HepG2 (cell line): ENCODE data around the gene TACC2. TPM values are rescaled to one million over a fixed set of nuclear protein-coding genes. Genes with fewer than 3 reads are reported as not detected.
"Not testable (repeated sequence)": the region's sequence is repeated elsewhere in the genome, so short reads cannot be mapped to it uniquely, and the experiment has no call there.

Experiments
- ATAC-seq: fragments of 200-7000 bp; cut with Tn5 transposase; 3 replicates; pipeline ENCODE4 v1.9.1; 2020; ENCODE audit warnings: mild to moderate bottlenecking, moderate library complexity
- BruUV-seq: library from RNA; stranded (reverse); fragments of 400-500 nt; replicated peaks from 2 replicates; lab custom pipeline; 2021; lab: Mats Ljungman, UMichigan
- CTCF ChIA-PET: fragments of 300-600 bp; formaldehyde crosslinking; extraction: SDS; loops from one replicate; lab custom pipeline; 2021; ENCODE audit warnings: low total read pairs, inconsistent platforms, low intra/inter-chr PET ratio; lab: Yijun Ruan, JAX
- POLR2A ChIA-PET: fragments of 350-600 bp; sonication (Branson Sonifier 250); formaldehyde crosslinking; loops from one replicate; lab custom pipeline; 2020; ENCODE audit warnings: antibody characterized with exemption, inconsistent platforms; lab: Yijun Ruan, JAX
- DNase-seq: peaks from one replicate; pipeline ENCODE4 v3.0.0-alpha.2; 2015; ENCODE audit warnings: low spot score
- FAIRE-seq: peaks from 3 replicates; lab custom pipeline; 2011; peaks lifted over from hg19 to GRCh38; lab: Jason Lieb, UNC
- H2AFZ ChIP-seq: one replicate; pipeline ENCODE4 v1.6.1; 2011; ENCODE audit warnings: low read length, inconsistent platforms
- H3K27ac ChIP-seq: fragments of 300-600 bp; 3 replicates; pipeline ENCODE4 v1.8.0; 2011; ENCODE audit warnings: mixed run types, mild to moderate bottlenecking, mixed read lengths, low read length, inconsistent platforms; ENCODE audit not compliant: insufficient read depth; ENCODE audit errors: extremely low read length
- H3K27me3 ChIP-seq, 2 experiments: fragments of 200-600 bp in 1 of 2; 2 replicates in 1 of 2; 3 replicates in 1 of 2; pipeline versions ENCODE4 v1.6.0 to v1.8.0; 2011; ENCODE audit warnings: low read length in 2 of 2, mild to moderate bottlenecking in 2 of 2, moderate library complexity in 2 of 2, inconsistent platforms in 1 of 2; ENCODE audit not compliant: insufficient read depth in 2 of 2, control insufficient read depth in 1 of 2
- H3K36me3 ChIP-seq, 2 experiments: fragments of 200-600 bp in 1 of 2; replicated peaks in 1 of 2; 2 replicates in 1 of 2; 3 replicates in 1 of 2; pipeline versions ENCODE4 v1.5.1 to v1.8.0; 2011; ENCODE audit warnings: low read length in 2 of 2, inconsistent platforms in 1 of 2; ENCODE audit not compliant: insufficient read depth in 2 of 2, control insufficient read depth in 1 of 2
- H3K4me1 ChIP-seq: 2 replicates; pipeline ENCODE4 v1.5.1; 2012; ENCODE audit warnings: low read length, inconsistent platforms; ENCODE audit not compliant: insufficient read depth
- H3K4me2 ChIP-seq: 2 replicates; pipeline ENCODE4 v1.6.0; 2011; ENCODE audit warnings: low read depth, low read length, inconsistent platforms
- H3K4me3 ChIP-seq, 3 experiments: fragments of 200-600 bp in 1 of 3; sonication (generic), shearing (Covaris generic) in 1 of 3; replicated peaks in 1 of 3; 2 replicates each; pipeline ENCODE4 v1.5.1; 2011 to 2016; ENCODE audit warnings: low read length in 3 of 3, inconsistent platforms in 2 of 3, low read depth in 2 of 3, mild to moderate bottlenecking in 2 of 3, control low read depth in 1 of 3, mixed read lengths in 1 of 3; ENCODE audit not compliant: insufficient read depth in 1 of 3
- H3K79me2 ChIP-seq: one replicate; pipeline ENCODE4 v1.6.1; 2011; ENCODE audit warnings: low read length, inconsistent platforms; ENCODE audit not compliant: insufficient read depth
- H3K9ac ChIP-seq: 2 replicates; pipeline ENCODE4 v1.6.0; 2011; ENCODE audit warnings: mild to moderate bottlenecking, low read depth, low read length, inconsistent platforms; ENCODE audit not compliant: insufficient read depth
- H3K9me3 ChIP-seq: 2 replicates; pipeline ENCODE4 v1.5.1; 2012; ENCODE audit warnings: mild to moderate bottlenecking, low read length
- H4K20me1 ChIP-seq: 2 replicates; pipeline ENCODE4 v1.6.0; 2011; ENCODE audit warnings: inconsistent platforms, mild to moderate bottlenecking, low read length, moderate library complexity; ENCODE audit not compliant: insufficient read depth
- ZBTB38 ChIP-seq: sonication (generic); formaldehyde crosslinking; IDR thresholded peaks from 2 replicates; pipeline ENCODE4 v1.5.1; 2020; ENCODE audit warnings: mild to moderate bottlenecking, missing genetic modification reagents
- ZMAT3 ChIP-seq: sonication (generic); formaldehyde crosslinking; conservative IDR thresholded peaks from 2 replicates; pipeline ENCODE4 v1.7.0; 2021; ENCODE audit warnings: missing genetic modification reagents
- ZNF431 ChIP-seq: sonication (generic); formaldehyde crosslinking; IDR thresholded peaks from 2 replicates; pipeline ENCODE4 v1.9.0; 2022; ENCODE audit warnings: missing genetic modification reagents, low read depth, mild to moderate bottlenecking, borderline replicate concordance
- WGBS: methylation state at CpG from one replicate; pipeline ENCODE4 v1.1.6; 2017; ENCODE audit warnings: low lambda C conversion rate; 5-methylcytosine and 5-hydroxymethylcytosine counted together
- in situ Hi-C: cut with HindIII; loops from 2 replicates; pipeline ENCODE4 v1.10.0; 2017; ENCODE audit warnings: low pct_unique_long_range_greater_than_20kb; ENCODE audit not compliant: extremely low pct_ligation_motif_present
- intact Hi-C: fragments of 100-400 bp; cut with micrococcal nuclease; formaldehyde crosslinking; loops from one replicate; pipeline ENCODE4 v1.10.0; 2022; ENCODE audit not compliant: unreplicated experiment
- polyA plus RNA-seq, 8 experiments: library from polyadenylated mRNA; depleted of rRNA in 3 of 8; stranded (reverse) in 7 of 8; unstranded in 1 of 8; fragments of >200 nt; fragmentation: Illumina TruSeq in 4 of 8; extraction: Trizol in 4 of 8; gene quantifications; 2 replicates each; pipeline versions ENCODE4 v1.2.1 to v1.2.3, GENCODE V29; 2011 to 2016; ENCODE audit warnings: low read depth in 4 of 8, missing spikeins in 1 of 8, mixed read lengths in 1 of 8; ENCODE audit not compliant: insufficient read depth in 1 of 8
- total RNA-seq, 5 experiments: library from RNA; depleted of rRNA; stranded (reverse); fragments of >200 nt; fragmentation: Illumina TruSeq; extraction: Trizol; gene quantifications; 2 replicates each; pipeline ENCODE4 v1.2.3, GENCODE V29; 2016; ENCODE audit warnings: low read depth in 1 of 5
- TF ChIP-seq, protein P1 (sequence below): sonication (generic); formaldehyde crosslinking; IDR thresholded peaks from 2 replicates; pipeline ENCODE4 v1.9.0; 2021; ENCODE audit warnings: mild to moderate bottlenecking, missing genetic modification reagents
- TF ChIP-seq, protein P2 (sequence below): sonication (generic); formaldehyde crosslinking; IDR thresholded peaks from 2 replicates; pipeline ENCODE4 v1.5.1; 2020; ENCODE audit warnings: mild to moderate bottlenecking, missing genetic modification reagents, moderate library complexity

Gene TACC2
- total and polyA plus RNA-seq, 2 of the 13 experiments (the other 11 are each of a cell fraction or from before 2014, with no cell fraction given) = 11.8 to 16.0 TPM

DNA sequence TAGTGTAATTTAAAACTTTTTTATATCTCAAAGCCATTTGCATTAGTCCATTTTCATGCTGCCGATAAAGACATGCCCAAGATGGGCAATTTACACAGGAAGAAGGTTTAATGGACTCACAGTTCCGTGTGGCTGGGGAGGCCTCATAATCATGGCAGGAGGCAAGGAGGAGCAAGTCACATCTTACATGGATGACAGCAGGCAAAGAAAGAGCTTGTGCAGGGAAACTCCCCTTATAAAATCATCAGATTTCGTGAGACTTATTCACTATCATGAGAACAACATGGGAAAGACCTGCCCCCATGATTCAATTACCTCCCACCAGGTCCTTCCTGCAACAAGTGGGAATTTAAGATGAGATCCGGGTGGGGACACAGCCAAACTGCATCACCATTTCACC lies 2.8 kb downstream of the TACC2 start:
- TF ChIP-seq ZNF431 (CRISPR knock-in tag) = peak; percentile 90
- in situ Hi-C loops = not testable (repeated sequence)

DNA sequence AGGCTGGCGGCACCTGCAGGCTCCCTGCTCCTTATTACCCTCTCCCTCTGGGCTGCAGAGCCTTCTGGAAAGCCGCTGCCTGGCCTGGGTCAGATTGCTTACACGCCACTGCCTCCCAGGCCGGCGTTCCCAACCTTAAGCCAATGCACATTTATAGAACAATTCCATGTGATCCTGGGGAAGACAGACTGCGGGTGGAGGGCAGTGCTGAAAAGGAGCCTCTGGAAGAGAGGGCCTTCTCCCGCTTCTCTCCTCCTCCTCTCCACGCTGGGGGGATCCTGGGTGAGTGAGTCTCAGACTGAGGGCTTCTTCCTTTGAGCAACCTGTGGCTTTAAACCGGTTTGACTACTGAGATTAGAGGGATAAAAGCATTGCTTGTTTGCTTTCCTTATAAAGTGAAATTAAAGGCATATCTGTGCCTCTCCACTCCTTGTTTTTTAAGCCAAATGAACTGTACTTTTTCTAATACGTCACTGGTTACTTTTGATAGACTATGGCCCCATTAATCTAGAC lies 5.5 kb downstream of the TACC2 start:
- no TSS peak for BruUV-seq
- Histone ChIP-seq H3K36me3 (no peaks in the 10 kb centered on the region), H3K9ac (no peak overlapping the region), H4K20me1 (no peaks in the 10 kb centered on the region), H3K9me3 (no peaks in the 10 kb centered on the region), H3K27ac (no peak overlapping the region), H3K4me3 (peak overlapping the region in 1 of 3 experiments; percentile 33; a peak in 1 of 6 replicates), H3K27me3 (peaks cover 0 to 1% of the 10 kb centered on the region in 2 experiments; a peak in 2 of 5 replicates), H2AFZ (no peak overlapping the region), H3K79me2 (no peaks in the 10 kb centered on the region), H3K4me1 (peaks cover 35% of the 10 kb centered on the region), H3K4me2 (peak overlapping the region; percentile 48)
- 43% methylated on average over 10 of the region's 10 CpGs for WGBS
- DNase-seq (no peak), FAIRE-seq (no peak), ATAC-seq (peak; percentile 72)
- POLR2A ChIA-PET = no interaction called here
- in situ Hi-C loops (no loop called here), intact Hi-C loops (loop anchor here (5.0 kb wide), 1 partner anchor 118 kb away; no protein-coding TSS in a partner anchor)
- CTCF ChIA-PET = no interaction called here
- peak; percentile 16; the same call in 1 of the 2 replicates for TF ChIP-seq ZBTB38 (CRISPR knock-in tag)
- TF ChIP-seq, protein P1, sequence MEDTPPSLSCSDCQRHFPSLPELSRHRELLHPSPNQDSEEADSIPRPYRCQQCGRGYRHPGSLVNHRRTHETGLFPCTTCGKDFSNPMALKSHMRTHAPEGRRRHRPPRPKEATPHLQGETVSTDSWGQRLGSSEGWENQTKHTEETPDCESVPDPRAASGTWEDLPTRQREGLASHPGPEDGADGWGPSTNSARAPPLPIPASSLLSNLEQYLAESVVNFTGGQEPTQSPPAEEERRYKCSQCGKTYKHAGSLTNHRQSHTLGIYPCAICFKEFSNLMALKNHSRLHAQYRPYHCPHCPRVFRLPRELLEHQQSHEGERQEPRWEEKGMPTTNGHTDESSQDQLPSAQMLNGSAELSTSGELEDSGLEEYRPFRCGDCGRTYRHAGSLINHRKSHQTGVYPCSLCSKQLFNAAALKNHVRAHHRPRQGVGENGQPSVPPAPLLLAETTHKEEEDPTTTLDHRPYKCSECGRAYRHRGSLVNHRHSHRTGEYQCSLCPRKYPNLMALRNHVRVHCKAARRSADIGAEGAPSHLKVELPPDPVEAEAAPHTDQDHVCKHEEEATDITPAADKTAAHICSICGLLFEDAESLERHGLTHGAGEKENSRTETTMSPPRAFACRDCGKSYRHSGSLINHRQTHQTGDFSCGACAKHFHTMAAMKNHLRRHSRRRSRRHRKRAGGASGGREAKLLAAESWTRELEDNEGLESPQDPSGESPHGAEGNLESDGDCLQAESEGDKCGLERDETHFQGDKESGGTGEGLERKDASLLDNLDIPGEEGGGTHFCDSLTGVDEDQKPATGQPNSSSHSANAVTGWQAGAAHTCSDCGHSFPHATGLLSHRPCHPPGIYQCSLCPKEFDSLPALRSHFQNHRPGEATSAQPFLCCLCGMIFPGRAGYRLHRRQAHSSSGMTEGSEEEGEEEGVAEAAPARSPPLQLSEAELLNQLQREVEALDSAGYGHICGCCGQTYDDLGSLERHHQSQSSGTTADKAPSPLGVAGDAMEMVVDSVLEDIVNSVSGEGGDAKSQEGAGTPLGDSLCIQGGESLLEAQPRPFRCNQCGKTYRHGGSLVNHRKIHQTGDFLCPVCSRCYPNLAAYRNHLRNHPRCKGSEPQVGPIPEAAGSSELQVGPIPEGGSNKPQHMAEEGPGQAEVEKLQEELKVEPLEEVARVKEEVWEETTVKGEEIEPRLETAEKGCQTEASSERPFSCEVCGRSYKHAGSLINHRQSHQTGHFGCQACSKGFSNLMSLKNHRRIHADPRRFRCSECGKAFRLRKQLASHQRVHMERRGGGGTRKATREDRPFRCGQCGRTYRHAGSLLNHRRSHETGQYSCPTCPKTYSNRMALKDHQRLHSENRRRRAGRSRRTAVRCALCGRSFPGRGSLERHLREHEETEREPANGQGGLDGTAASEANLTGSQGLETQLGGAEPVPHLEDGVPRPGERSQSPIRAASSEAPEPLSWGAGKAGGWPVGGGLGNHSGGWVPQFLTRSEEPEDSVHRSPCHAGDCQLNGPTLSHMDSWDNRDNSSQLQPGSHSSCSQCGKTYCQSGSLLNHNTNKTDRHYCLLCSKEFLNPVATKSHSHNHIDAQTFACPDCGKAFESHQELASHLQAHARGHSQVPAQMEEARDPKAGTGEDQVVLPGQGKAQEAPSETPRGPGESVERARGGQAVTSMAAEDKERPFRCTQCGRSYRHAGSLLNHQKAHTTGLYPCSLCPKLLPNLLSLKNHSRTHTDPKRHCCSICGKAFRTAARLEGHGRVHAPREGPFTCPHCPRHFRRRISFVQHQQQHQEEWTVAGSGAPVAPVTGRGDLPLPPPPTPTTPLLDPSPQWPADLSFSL (CRISPR knock-in tag) = no peak
- no peak for TF ChIP-seq ZMAT3
- TF ChIP-seq, protein P2, sequence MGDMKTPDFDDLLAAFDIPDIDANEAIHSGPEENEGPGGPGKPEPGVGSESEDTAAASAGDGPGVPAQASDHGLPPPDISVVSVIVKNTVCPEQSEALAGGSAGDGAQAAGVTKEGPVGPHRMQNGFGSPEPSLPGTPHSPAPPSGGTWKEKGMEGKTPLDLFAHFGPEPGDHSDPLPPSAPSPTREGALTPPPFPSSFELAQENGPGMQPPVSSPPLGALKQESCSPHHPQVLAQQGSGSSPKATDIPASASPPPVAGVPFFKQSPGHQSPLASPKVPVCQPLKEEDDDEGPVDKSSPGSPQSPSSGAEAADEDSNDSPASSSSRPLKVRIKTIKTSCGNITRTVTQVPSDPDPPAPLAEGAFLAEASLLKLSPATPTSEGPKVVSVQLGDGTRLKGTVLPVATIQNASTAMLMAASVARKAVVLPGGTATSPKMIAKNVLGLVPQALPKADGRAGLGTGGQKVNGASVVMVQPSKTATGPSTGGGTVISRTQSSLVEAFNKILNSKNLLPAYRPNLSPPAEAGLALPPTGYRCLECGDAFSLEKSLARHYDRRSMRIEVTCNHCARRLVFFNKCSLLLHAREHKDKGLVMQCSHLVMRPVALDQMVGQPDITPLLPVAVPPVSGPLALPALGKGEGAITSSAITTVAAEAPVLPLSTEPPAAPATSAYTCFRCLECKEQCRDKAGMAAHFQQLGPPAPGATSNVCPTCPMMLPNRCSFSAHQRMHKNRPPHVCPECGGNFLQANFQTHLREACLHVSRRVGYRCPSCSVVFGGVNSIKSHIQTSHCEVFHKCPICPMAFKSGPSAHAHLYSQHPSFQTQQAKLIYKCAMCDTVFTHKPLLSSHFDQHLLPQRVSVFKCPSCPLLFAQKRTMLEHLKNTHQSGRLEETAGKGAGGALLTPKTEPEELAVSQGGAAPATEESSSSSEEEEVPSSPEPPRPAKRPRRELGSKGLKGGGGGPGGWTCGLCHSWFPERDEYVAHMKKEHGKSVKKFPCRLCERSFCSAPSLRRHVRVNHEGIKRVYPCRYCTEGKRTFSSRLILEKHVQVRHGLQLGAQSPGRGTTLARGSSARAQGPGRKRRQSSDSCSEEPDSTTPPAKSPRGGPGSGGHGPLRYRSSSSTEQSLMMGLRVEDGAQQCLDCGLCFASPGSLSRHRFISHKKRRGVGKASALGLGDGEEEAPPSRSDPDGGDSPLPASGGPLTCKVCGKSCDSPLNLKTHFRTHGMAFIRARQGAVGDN (CRISPR knock-in tag) = peak; percentile 50

More for the DNA sequence above, 2.8 kb downstream of the TACC2 start:
- POLR2A ChIA-PET, H3K4me2 ChIP-seq, FAIRE-seq, ATAC-seq, H3K79me2 ChIP-seq, DNase-seq, H3K36me3 ChIP-seq, H3K9ac ChIP-seq, H4K20me1 ChIP-seq, H3K27me3 ChIP-seq, H3K4me3 ChIP-seq, H3K27ac ChIP-seq, CTCF ChIA-PET, H3K9me3 ChIP-seq, H2AFZ ChIP-seq, BruUV-seq: not testable (repeated sequence)
- 55% methylated on average over 4 of the region's 4 CpGs for WGBS
- intact Hi-C loops = loop anchor here (5.0 kb wide), 1 partner anchor 121 kb away; no protein-coding TSS in a partner anchor
- peaks cover 57% of the 10 kb centered on the region for H3K4me1 ChIP-seq
